GM20000 (cell line): Measurements from ENCODE around the gene MYL5.

Experiments used
- DNase-seq: peaks from one replicate; pipeline ENCODE4 v3.0.0; 2012; ENCODE audit warnings: low spot score
- TF ChIP-seq, protein P1 (sequence below): IDR thresholded peaks from 2 replicates; pipeline ENCODE4 v1.5.1; 2012; ENCODE audit warnings: mild to moderate bottlenecking, control low read depth; ENCODE audit errors: extremely low read depth, missing control alignments

The MYL5 gene

DNA sequence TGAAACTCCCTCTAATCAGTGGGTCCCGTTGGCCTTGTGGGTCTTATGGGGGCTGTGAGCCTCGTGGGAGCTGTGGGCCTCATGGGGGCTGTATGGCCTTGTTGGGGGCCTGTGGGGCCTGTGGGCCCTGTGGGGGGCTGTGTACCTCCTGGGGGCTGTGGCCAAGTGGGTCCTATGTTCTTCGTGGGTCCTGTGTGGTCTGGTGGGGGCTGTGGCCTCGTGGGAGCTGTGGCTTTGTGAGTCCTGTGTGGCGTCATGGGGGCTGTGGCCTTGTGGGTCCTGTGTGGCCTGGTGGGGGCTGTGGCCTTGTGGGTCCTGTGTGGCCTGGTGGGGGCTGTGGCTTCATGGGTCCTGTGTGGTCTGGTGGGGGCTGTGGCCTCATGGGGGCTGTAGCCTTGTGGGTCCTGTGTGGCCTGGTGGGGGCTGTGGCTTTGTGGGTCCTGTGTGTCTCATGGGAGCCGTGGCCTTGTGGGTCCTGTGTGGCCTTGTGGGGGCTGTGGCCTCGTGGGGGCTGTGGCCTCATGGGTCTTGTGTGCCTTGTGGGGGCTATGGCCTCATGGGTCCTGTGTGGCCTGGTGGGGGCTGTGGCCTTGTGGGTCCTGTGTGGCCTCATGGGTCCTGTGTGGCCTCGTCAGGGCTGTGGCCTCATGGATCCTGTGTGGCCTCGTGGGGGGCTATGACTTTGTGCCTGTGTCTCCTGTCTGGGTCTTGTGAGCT lies 38.7 kb downstream of the MYL5 start:
- TF ChIP-seq, protein P1, sequence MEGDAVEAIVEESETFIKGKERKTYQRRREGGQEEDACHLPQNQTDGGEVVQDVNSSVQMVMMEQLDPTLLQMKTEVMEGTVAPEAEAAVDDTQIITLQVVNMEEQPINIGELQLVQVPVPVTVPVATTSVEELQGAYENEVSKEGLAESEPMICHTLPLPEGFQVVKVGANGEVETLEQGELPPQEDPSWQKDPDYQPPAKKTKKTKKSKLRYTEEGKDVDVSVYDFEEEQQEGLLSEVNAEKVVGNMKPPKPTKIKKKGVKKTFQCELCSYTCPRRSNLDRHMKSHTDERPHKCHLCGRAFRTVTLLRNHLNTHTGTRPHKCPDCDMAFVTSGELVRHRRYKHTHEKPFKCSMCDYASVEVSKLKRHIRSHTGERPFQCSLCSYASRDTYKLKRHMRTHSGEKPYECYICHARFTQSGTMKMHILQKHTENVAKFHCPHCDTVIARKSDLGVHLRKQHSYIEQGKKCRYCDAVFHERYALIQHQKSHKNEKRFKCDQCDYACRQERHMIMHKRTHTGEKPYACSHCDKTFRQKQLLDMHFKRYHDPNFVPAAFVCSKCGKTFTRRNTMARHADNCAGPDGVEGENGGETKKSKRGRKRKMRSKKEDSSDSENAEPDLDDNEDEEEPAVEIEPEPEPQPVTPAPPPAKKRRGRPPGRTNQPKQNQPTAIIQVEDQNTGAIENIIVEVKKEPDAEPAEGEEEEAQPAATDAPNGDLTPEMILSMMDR, result no peak
- no peak for DNase-seq

DNA sequence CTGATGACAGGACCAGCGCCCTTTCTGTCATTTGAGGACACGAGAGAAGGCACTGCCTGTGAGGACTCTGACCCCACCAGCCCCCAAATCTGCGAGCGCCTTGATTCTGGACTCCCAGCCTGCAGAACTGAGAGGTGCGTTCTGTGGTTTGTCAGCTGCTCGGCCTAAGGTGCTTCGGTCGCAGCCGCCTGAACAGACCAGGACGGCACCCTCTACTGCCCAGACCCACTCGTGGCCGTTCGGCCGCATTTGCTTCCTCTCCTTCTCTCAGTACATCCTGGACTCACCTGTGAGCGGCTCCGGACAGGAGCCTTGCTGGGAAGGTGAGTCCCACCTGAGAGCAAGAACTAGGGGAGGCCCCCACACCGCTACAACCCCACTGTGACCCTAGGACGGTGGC lies 39.7 kb downstream of the MYL5 start:
- DNase-seq, result no peak
- TF ChIP-seq, protein P1, result no peak

DNA sequence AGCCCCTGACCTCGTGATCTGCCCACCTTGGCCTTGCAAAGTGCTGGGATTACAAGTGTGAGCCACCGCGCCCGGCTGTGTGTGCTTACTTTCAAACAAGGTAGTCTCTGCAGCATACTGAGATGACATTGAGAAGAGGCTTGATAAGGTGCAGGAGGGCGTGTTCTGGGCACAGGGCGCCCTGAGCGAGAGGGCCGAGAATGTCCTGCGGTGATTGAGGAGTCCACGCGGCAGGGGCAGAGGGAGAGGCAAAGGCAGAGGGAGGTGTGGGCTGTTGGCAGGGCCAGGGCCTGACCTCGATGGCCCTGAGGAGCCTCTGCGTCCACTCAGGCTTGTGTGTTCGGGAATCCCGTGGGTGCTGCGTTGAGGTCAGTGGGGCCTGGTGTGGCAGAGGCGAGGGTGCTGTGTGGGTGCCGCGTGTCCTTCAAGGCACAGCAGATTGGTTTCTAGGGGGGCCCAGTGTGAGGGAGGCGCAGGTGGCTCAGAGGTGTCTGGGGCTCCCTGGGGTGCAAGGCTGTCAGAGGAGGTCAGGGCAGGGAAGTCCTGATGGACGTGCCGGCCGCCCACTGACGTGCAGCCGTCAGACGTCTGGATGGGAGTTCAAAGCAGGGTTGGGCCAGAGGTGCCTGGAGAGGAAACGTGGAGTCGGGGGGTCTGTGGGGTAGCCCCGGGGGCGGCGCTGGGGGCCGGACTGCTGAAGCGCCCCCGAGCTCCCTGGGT lies 43.4 kb downstream of the MYL5 start:
- DNase-seq, result no peak
- TF ChIP-seq, protein P1, result no peak

DNA sequence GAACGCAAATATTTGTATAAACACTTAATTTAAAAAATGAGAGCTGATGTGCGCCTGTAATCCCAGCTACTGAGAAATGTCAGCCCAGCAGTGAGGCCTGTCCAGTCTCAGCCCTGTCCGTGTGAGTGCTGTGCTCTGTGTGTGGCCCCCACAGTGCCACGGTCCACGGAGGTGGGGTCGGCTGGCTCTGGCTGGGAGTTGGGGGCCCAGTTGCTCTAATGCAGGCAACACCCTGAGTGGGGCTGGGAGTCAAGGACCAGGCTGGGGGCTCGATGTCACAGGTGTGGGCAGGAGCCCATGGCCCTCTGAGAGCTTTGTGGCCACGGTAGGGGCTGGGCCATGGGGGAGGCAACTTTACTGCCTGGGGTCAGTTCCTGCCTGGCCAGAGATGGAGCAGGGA lies 44.1 kb downstream of the MYL5 start:
- no peak for DNase-seq
- TF ChIP-seq, protein P1, result no peak

DNA sequence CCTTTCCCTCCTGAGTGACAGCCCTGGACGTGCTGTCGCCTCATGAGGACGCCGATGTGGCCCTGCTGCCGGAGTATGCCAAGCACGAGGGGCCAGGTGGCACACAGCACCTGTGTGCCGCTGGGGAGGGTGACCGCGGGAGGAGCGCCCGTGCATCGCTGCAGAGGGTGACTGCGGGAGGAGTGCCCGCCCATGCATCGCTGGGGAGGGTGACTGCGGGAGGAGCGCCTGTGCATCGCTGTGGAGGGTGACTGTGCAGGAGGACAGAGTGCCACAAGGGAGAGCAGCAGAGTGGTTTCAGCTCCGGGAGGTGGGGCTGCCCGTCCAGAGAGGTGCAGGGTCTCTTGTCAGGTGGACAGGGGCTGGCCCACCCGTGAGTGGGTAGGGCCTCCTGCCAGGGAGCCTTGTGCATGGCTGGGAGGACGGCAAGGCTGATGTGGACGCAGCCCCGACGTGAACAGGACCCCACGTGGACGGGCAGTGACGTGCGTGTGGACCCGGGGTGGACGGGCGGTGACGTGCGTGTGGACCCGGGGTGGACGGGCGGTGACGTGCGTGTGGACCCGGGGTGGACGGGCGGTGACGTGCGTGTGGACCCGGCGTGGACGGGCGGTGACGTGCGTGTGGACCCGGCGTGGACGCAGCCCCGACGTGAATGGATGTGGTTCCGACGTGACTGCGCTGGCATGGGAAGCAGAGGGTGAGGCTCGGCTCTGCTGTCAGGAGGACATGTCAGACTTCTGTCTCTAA lies 45.9 kb downstream of the MYL5 start:
- TF ChIP-seq, protein P1, result no peak

DNA sequence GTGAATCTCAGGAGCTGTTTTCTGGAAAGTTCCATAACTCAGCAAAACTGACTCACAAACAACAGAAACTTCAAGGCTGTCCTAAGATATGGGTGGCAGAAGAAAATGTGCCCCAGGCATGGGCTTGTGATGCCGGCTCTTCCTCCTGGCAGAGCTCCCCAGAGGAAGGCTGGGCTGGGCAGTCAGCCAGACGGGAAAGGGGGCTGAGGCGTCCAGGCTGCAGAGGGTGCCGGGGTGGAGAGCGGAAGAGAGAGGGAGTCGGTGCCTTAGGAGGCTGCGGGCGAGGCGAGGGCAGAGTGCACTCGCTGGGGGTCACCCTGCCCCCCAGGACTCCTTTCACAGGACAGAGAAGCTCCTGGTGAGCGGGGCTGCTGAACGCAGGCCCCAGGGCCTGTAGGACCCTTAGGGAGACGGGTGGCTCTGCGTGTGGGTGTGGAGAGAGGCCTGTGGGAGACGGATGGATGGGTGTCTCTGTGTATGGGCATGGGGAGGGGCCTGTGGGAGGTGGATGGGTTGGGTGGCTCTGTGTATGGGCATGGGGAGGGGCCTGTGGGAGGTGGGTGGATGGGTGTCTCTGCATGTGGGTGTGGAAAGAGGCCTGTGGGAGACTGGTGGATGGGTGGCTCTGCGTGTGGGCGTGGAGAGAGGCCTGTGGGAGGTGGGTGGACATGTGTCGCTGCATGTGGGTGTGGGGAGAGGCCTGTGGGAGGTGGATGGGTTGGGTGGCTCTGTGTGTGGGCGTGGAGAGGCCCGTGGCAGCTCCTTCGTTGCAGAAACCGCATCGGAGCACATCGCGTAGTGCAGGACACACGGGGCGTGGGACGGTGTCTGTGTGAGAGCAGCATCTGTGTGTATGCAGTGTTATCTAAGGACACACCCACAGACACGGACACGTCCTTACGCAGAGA lies 47.2 kb downstream of the MYL5 start:
- TF ChIP-seq, protein P1, result no peak
- no peak for DNase-seq

More for the DNA sequence above, 45.9 kb downstream of the MYL5 start:
- no peak for DNase-seq
